Muscle of leg (tissue), 11 donors: Measurements from ENCODE around the gene DAZL. TPM values are rescaled to one million over a fixed set of nuclear protein-coding genes. Genes with fewer than 3 reads are reported as not detected.
A peak's percentile ranks its signal among the peaks of the same experiment; 100 is the strongest.

ENCODE experiments used
- DNase-seq: peaks from one replicate; pipeline ENCODE4 v3.0.0; 2013
- H3K27ac ChIP-seq: one replicate; pipeline ENCODE4 v1.5.1; 2013; ENCODE audit warnings: mild to moderate bottlenecking, low read length, control low read depth
- H3K27me3 ChIP-seq: one replicate; pipeline ENCODE4 v1.6.1; 2013; ENCODE audit warnings: low read length; ENCODE audit not compliant: control insufficient read depth, insufficient read depth
- H3K36me3 ChIP-seq: one replicate; pipeline ENCODE4 v1.6.1; 2013; ENCODE audit warnings: low read length; ENCODE audit not compliant: control insufficient read depth, insufficient read depth
- H3K4me1 ChIP-seq: one replicate; pipeline ENCODE4 v1.6.1; 2013; ENCODE audit warnings: low read length; ENCODE audit not compliant: control insufficient read depth, insufficient read depth
- H3K4me3 ChIP-seq: one replicate; pipeline ENCODE4 v1.5.1; 2013; ENCODE audit warnings: low read length, control low read depth
- H3K9me3 ChIP-seq: replicated peaks from 2 replicates; pipeline ENCODE4 v1.6.1; 2013; ENCODE audit warnings: low read depth, low read length; ENCODE audit not compliant: control insufficient read depth
- WGBS: methylation state at CpG from one replicate; pipeline ENCODE4 v1.1.5; 2013; ENCODE audit warnings: missing lambda C conversion rate; ENCODE audit not compliant: insufficient coverage; 5-methylcytosine and 5-hydroxymethylcytosine counted together
- polyA plus RNA-seq, 8 donors: library from polyadenylated mRNA; unstranded; fragments of 120-200 nt; gene quantifications; one replicate each; pipeline versions ENCODE4 v1.2.1 to v1.2.3, GENCODE V29; 2013; ENCODE audit warnings: inconsistent platforms in 1 of 8, low replicate concordance in 1 of 8; ENCODE audit not compliant: insufficient read length in 8 of 8, insufficient read depth in 1 of 8
- total RNA-seq: library from RNA; stranded (reverse); fragments of 120-200 nt; gene quantifications from one replicate; pipeline ENCODE4 v1.2.4, GENCODE V29; 2013

DAZL gene
- total and polyA plus RNA-seq, 9 donors = not detected

DNA sequence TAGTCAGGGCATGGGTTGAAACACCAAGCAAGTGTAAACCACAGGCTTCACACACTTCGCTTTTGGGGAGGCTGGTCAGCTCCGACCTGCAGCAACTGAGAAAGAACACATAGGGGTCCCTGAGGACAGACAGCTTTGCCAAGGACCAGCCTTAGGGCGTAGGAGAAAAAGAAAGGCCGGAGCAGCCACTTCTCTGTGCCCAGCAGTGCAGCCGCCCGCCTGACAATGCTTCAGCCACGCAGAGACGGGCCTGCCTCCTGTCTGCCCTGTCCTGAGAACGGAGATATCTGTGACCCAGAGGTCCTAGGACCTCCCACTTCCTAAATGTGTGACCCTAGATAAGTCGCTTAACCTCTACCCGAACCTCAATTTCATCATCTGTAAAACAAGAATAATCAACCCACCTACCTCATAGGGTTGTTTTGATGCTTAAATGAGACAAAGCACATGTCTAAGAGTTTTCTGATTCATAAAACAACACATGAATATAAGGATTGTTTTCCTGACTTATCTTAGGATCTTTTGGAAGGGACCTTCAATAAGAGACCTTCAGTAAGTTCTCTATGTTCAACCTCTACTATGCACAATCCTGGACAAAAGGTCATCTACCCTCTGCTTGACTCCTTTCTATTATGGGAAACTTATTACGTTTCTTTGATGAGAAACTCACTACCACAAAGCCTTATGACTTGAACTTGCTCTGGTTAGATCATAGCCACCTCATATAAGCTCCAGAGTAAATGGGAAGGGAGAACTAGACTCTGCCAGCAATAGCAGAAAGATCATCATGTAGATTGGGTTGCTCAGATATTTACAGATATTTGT, 58.8 kb downstream of the DAZL start:
- Histone ChIP-seq H3K4me1 (peaks cover 7% of the 10 kb centered on the region), H3K36me3 (no peaks in the 10 kb centered on the region), H3K27ac (no peak overlapping the region), H3K27me3 (peaks cover under 1% of the 10 kb centered on the region), H3K4me3 (no peak overlapping the region), H3K9me3 (no peaks in the 10 kb centered on the region)
- 84% methylated on average over 8 of the region's 12 CpGs for WGBS
- no peak for DNase-seq

- peak overlapping the region; percentile 51 for H3K27ac ChIP-seq
- H3K4me3 ChIP-seq = no peak overlapping the region
- H3K27me3 ChIP-seq = peaks cover 3% of the 10 kb centered on the region
- no peaks in the 10 kb centered on the region for H3K9me3 ChIP-seq
- DNase-seq = no peak
- 84% methylated on average over 6 of the region's 10 CpGs for WGBS
- H3K4me1 ChIP-seq = peaks cover 5% of the 10 kb centered on the region
- no peaks in the 10 kb centered on the region for H3K36me3 ChIP-seq
Observed at GRCh38 chr3:16545413-16546185, 59.6 kb downstream of the DAZL start.

DNA sequence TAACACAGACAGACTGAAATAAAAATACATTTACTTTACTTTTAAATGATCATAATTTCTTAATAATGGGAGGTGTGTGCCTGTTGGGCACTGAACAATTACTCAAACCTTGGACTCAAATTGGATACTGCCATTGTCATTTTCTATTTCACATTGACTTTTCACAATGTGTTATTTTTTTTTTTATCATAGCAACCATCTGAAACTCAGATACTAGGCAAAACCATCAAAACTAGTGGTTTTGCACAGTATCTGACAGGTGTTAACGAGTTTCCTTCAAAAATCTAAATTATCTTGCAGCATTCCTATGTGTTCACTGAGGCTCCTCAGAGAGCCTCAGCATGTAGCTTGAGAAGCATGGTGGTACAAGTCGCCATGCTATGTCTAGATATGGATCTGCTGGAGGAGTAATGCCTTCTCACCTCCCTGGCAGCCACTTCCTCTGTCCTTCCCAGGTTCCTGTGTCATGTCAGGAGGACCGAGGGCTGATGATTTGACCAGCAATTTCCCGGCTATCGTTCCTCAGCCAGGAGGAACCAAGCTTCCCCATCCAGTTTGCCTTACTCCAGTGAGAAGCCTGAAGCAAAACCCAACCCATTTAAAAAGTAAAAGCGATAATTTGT, 61.9 kb downstream of the DAZL start:
- Histone ChIP-seq H3K36me3 (no peaks in the 10 kb centered on the region), H3K4me3 (no peak overlapping the region), H3K4me1 (no peaks in the 10 kb centered on the region), H3K27me3 (peaks cover 3% of the 10 kb centered on the region), H3K9me3 (no peaks in the 10 kb centered on the region), H3K27ac (no peak overlapping the region)
- no peak for DNase-seq
- 63% methylated on average over 2 of the region's 6 CpGs for WGBS

GRCh38 chr3:16538507-16538906, 66.7 kb downstream of the DAZL start:
- peaks cover 4% of the 10 kb centered on the region for H3K4me1 ChIP-seq
- H3K4me3 ChIP-seq = no peak overlapping the region
- WGBS = no CpG with 5 or more reads among the region's 4 CpGs
- no peak overlapping the region for H3K27ac ChIP-seq
- H3K36me3 ChIP-seq = no peaks in the 10 kb centered on the region
- H3K27me3 ChIP-seq = peaks cover 3% of the 10 kb centered on the region
- no peak for DNase-seq
- no peaks in the 10 kb centered on the region for H3K9me3 ChIP-seq

GRCh38 chr3:16536996-16537395, 68.2 kb downstream of the DAZL start:
- no peak overlapping the region for H3K27ac ChIP-seq
- H3K9me3 ChIP-seq = no peaks in the 10 kb centered on the region
- H3K4me1 ChIP-seq = peaks cover 6% of the 10 kb centered on the region
- peaks cover 3% of the 10 kb centered on the region for H3K27me3 ChIP-seq
- no peak for DNase-seq
- H3K4me3 ChIP-seq = no peak overlapping the region
- no peaks in the 10 kb centered on the region for H3K36me3 ChIP-seq
- WGBS = 63% methylated on average over 3 of the region's 3 CpGs

Other genes starting within 250 kb of the DAZL start
- gene RFTN1, start 91.7 kb downstream of the DAZL start, total RNA-seq = 16.1 TPM
- gene RFTN1, start 91.7 kb downstream of the DAZL start, polyA plus RNA-seq = 10 to 100 TPM; 15.0 to 19.2 (median 15.4) TPM